Skeletal muscle satellite cell (primary cell): ENCODE data around the gene CARMIL3.

Experiments used
- H3K27me3 ChIP-seq: 2 replicates; pipeline ENCODE4 v1.7.0; 2013; ENCODE audit warnings: low read length; ENCODE audit not compliant: control insufficient read depth, insufficient read depth
- H3K36me3 ChIP-seq: 2 replicates; pipeline ENCODE4 v1.7.0; 2013; ENCODE audit warnings: mild to moderate bottlenecking, control low read depth, low read length; ENCODE audit not compliant: insufficient read depth
- H3K4me1 ChIP-seq: 2 replicates; pipeline ENCODE4 v1.7.0; 2013; ENCODE audit warnings: low read length; ENCODE audit not compliant: control insufficient read depth, insufficient read depth
- H3K4me2 ChIP-seq: 2 replicates; pipeline ENCODE4 v1.7.0; 2013; ENCODE audit warnings: mild to moderate bottlenecking, low read length
- H3K4me3 ChIP-seq: 2 replicates; pipeline ENCODE4 v1.7.0; 2013; ENCODE audit warnings: low read length
- H3K9ac ChIP-seq: 2 replicates; pipeline ENCODE4 v1.7.0; 2013; ENCODE audit warnings: mild to moderate bottlenecking, low read depth, low read length, moderate library complexity
- H3K9me3 ChIP-seq: replicated peaks from 2 replicates; pipeline ENCODE4 v1.7.0; 2013; ENCODE audit warnings: mild to moderate bottlenecking, control low read depth, low read length

The CARMIL3 gene

GRCh38 chr14:24082411-24083080 is 30.7 kb downstream of the CARMIL3 start:
- no peak overlapping the region for H3K9ac ChIP-seq
- peaks cover 9% of the 10 kb centered on the region for H3K4me1 ChIP-seq
- peaks cover 67% of the 10 kb centered on the region for H3K27me3 ChIP-seq
- no peaks in the 10 kb centered on the region for H3K36me3 ChIP-seq
- H3K4me3 ChIP-seq: no peak overlapping the region
- no peaks in the 10 kb centered on the region for H3K9me3 ChIP-seq
- no peak overlapping the region for H3K4me2 ChIP-seq

GRCh38 chr14:24083462-24083861 is 31.7 kb downstream of the CARMIL3 start:
- Histone ChIP-seq H3K4me3 (no peak overlapping the region), H3K27me3 (peaks cover 58% of the 10 kb centered on the region), H3K9ac (no peak overlapping the region), H3K36me3 (no peaks in the 10 kb centered on the region), H3K4me1 (peaks cover 9% of the 10 kb centered on the region), H3K9me3 (no peaks in the 10 kb centered on the region), H3K4me2 (no peak overlapping the region)

GRCh38 chr14:24084440-24084839 is 32.6 kb downstream of the CARMIL3 start:
- H3K36me3 ChIP-seq: no peaks in the 10 kb centered on the region
- H3K27me3 ChIP-seq: peaks cover 51% of the 10 kb centered on the region
- no peak overlapping the region for H3K9ac ChIP-seq
- peaks cover 9% of the 10 kb centered on the region for H3K4me1 ChIP-seq
- no peak overlapping the region for H3K4me2 ChIP-seq
- H3K9me3 ChIP-seq: no peaks in the 10 kb centered on the region
- H3K4me3 ChIP-seq: no peak overlapping the region

GRCh38 chr14:24085215-24085614 is 33.4 kb downstream of the CARMIL3 start:
- peaks cover 9% of the 10 kb centered on the region for H3K4me1 ChIP-seq
- no peak overlapping the region for H3K4me2 ChIP-seq
- H3K27me3 ChIP-seq: peaks cover 43% of the 10 kb centered on the region
- H3K4me3 ChIP-seq: no peak overlapping the region
- no peaks in the 10 kb centered on the region for H3K36me3 ChIP-seq
- no peak overlapping the region for H3K9ac ChIP-seq
- H3K9me3 ChIP-seq: no peaks in the 10 kb centered on the region

GRCh38 chr14:24086193-24086955 is 34.6 kb downstream of the CARMIL3 start:
- H3K4me1 ChIP-seq: peaks cover 2% of the 10 kb centered on the region

GRCh38 chr14:24087004-24087403 is 35.2 kb downstream of the CARMIL3 start:
- H3K4me2 ChIP-seq: no peak overlapping the region
- H3K27me3 ChIP-seq: peaks cover 27% of the 10 kb centered on the region
- no peaks in the 10 kb centered on the region for H3K36me3 ChIP-seq
- H3K4me1 ChIP-seq: no peaks in the 10 kb centered on the region
- no peaks in the 10 kb centered on the region for H3K9me3 ChIP-seq
- no peak overlapping the region for H3K9ac ChIP-seq
- H3K4me3 ChIP-seq: no peak overlapping the region

More at GRCh38 chr14:24086193-24086955, 34.6 kb downstream of the CARMIL3 start:
- no peaks in the 10 kb centered on the region for H3K9me3 ChIP-seq
- no peak overlapping the region for H3K4me3 ChIP-seq
- no peak overlapping the region for H3K9ac ChIP-seq
- no peak overlapping the region for H3K4me2 ChIP-seq
- no peaks in the 10 kb centered on the region for H3K36me3 ChIP-seq
- H3K27me3 ChIP-seq: peaks cover 32% of the 10 kb centered on the region

- Histone ChIP-seq H3K9ac (no peak overlapping the region), H3K27me3 (peaks cover 16% of the 10 kb centered on the region), H3K4me2 (no peak overlapping the region), H3K9me3 (no peaks in the 10 kb centered on the region), H3K4me1 (no peaks in the 10 kb centered on the region), H3K36me3 (no peaks in the 10 kb centered on the region), H3K4me3 (no peak overlapping the region)
Observed at GRCh38 chr14:24088095-24088494, 36.3 kb downstream of the CARMIL3 start.

- H3K9ac ChIP-seq: no peak overlapping the region
- H3K4me1 ChIP-seq: peaks cover 6% of the 10 kb centered on the region
Observed at GRCh38 chr14:24089890-24090289, 38.1 kb downstream of the CARMIL3 start.

GRCh38 chr14:24092110-24092504 is 40.3 kb downstream of the CARMIL3 start:
- H3K4me1 ChIP-seq: peaks cover 16% of the 10 kb centered on the region
- no peaks in the 10 kb centered on the region for H3K27me3 ChIP-seq
- H3K4me3 ChIP-seq: no peak overlapping the region
- no peaks in the 10 kb centered on the region for H3K9me3 ChIP-seq
- H3K4me2 ChIP-seq: no peak overlapping the region
- H3K9ac ChIP-seq: no peak overlapping the region
- no peaks in the 10 kb centered on the region for H3K36me3 ChIP-seq

More at GRCh38 chr14:24089890-24090289, 38.1 kb downstream of the CARMIL3 start:
- H3K4me3 ChIP-seq: no peak overlapping the region
- no peaks in the 10 kb centered on the region for H3K27me3 ChIP-seq
- H3K4me2 ChIP-seq: no peak overlapping the region
- H3K36me3 ChIP-seq: no peaks in the 10 kb centered on the region
- H3K9me3 ChIP-seq: no peaks in the 10 kb centered on the region

GRCh38 chr14:24092505-24093206 is 40.8 kb downstream of the CARMIL3 start:
- no peaks in the 10 kb centered on the region for H3K9me3 ChIP-seq
- H3K4me3 ChIP-seq: no peak overlapping the region
- H3K4me2 ChIP-seq: no peak overlapping the region
- no peak overlapping the region for H3K9ac ChIP-seq
- no peaks in the 10 kb centered on the region for H3K27me3 ChIP-seq
- peaks cover 16% of the 10 kb centered on the region for H3K4me1 ChIP-seq
- H3K36me3 ChIP-seq: no peaks in the 10 kb centered on the region

GRCh38 chr14:24093207-24093900 is 41.5 kb downstream of the CARMIL3 start:
- Histone ChIP-seq H3K9ac (peak overlapping the region; percentile 88), H3K4me3 (peak overlapping the region; percentile 98), H3K9me3 (no peaks in the 10 kb centered on the region), H3K27me3 (no peaks in the 10 kb centered on the region), H3K4me2 (peak overlapping the region; percentile 100), H3K36me3 (no peaks in the 10 kb centered on the region), H3K4me1 (peaks cover 16% of the 10 kb centered on the region)
